Osteocyte (in vitro differentiated cells): Measurements from ENCODE around the gene CCDC59. TPM values are rescaled to one million over a fixed set of nuclear protein-coding genes. Genes with fewer than 3 reads are reported as not detected.
"Not testable (repeated sequence)": the region's sequence is repeated elsewhere in the genome, so short reads cannot be mapped to it uniquely, and the experiment has no call there.

Experiments
- DNase-seq: peaks from one replicate; pipeline ENCODE4 v3.0.0; 2021; ENCODE audit warnings: mixed read lengths; ENCODE audit not compliant: unreplicated experiment; ENCODE audit errors: extremely low spot score
- H3K27ac Mint-ChIP-seq: one replicate; pipeline ENCODE4 v1.8.0; 2021; ENCODE audit warnings: mild to moderate bottlenecking, mixed read lengths; ENCODE audit not compliant: unreplicated experiment
- H3K27me3 Mint-ChIP-seq: one replicate; pipeline ENCODE4 v1.8.0; 2021; ENCODE audit warnings: mixed read lengths; ENCODE audit not compliant: unreplicated experiment
- H3K36me3 Mint-ChIP-seq: one replicate; pipeline ENCODE4 v1.8.0; 2021; ENCODE audit warnings: mixed read lengths; ENCODE audit not compliant: unreplicated experiment
- H3K4me1 Mint-ChIP-seq: one replicate; pipeline ENCODE4 v1.8.0; 2021; ENCODE audit warnings: mixed read lengths; ENCODE audit not compliant: unreplicated experiment
- H3K4me3 Mint-ChIP-seq: one replicate; pipeline ENCODE4 v1.8.0; 2021; ENCODE audit warnings: mild to moderate bottlenecking, moderate library complexity, mixed read lengths; ENCODE audit not compliant: unreplicated experiment
- H3K9me3 Mint-ChIP-seq: one replicate; pipeline ENCODE4 v1.8.0; 2021; ENCODE audit warnings: mixed read lengths; ENCODE audit not compliant: unreplicated experiment
- total RNA-seq: library from RNA; stranded (reverse); gene quantifications from 2 replicates; pipeline ENCODE4 v1.2.1, GENCODE V29; 2021
- TF ChIP-seq, protein P1 (sequence below): fragments of 200-600 bp; sonication (generic); IDR thresholded peaks from 2 replicates; pipeline ENCODE4 v1.5.0; 2021; ENCODE audit warnings: antibody characterized with exemption, mild to moderate bottlenecking, moderate library complexity

Gene CCDC59
- total RNA-seq, 1 donor from 2014 or later, result 33.2 TPM

DNA sequence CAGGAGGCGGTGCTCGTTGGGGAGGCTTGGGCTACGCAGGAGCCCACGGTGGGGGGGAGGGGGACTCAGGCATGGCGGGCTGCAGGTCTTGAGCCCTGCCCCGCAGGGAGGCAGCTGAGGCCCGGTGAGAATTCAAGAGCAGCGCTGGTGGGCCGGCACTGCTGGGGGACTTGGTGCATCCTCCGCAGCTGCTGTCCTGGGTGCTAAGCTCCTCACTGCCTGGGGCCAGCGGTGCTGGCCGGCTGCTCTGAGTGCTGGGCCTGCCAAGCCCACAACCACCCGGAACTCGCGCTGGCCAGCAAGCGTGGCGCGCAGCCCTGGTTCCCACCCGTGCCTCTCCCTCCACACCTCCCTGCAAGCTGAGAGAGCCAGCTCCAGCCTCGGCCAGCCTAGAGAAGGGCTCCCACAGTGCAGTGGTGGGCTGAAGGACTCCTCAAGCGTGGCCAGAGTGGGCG is 3.3 kb upstream of the CCDC59 start:
- DNase-seq, result no peak
- Mint-ChIP-seq H3K27ac (no peak overlapping the region), H3K4me3 (no peak overlapping the region), H3K4me1 (peaks cover 28% of the 10 kb centered on the region), H3K36me3 (peaks cover 4% of the 10 kb centered on the region), H3K27me3 (no peaks in the 10 kb centered on the region), H3K9me3 (no peaks in the 10 kb centered on the region)
- TF ChIP-seq, protein P1, sequence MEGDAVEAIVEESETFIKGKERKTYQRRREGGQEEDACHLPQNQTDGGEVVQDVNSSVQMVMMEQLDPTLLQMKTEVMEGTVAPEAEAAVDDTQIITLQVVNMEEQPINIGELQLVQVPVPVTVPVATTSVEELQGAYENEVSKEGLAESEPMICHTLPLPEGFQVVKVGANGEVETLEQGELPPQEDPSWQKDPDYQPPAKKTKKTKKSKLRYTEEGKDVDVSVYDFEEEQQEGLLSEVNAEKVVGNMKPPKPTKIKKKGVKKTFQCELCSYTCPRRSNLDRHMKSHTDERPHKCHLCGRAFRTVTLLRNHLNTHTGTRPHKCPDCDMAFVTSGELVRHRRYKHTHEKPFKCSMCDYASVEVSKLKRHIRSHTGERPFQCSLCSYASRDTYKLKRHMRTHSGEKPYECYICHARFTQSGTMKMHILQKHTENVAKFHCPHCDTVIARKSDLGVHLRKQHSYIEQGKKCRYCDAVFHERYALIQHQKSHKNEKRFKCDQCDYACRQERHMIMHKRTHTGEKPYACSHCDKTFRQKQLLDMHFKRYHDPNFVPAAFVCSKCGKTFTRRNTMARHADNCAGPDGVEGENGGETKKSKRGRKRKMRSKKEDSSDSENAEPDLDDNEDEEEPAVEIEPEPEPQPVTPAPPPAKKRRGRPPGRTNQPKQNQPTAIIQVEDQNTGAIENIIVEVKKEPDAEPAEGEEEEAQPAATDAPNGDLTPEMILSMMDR, result no peak

GRCh38 chr12:82360834-82361233 is 2.6 kb upstream of the CCDC59 start:
- H3K27me3 Mint-ChIP-seq, H3K9me3 Mint-ChIP-seq, DNase-seq, H3K36me3 Mint-ChIP-seq, H3K27ac Mint-ChIP-seq, H3K4me3 Mint-ChIP-seq: not testable (repeated sequence)
- H3K4me1 Mint-ChIP-seq, result peaks cover 30% of the 10 kb centered on the region

DNA sequence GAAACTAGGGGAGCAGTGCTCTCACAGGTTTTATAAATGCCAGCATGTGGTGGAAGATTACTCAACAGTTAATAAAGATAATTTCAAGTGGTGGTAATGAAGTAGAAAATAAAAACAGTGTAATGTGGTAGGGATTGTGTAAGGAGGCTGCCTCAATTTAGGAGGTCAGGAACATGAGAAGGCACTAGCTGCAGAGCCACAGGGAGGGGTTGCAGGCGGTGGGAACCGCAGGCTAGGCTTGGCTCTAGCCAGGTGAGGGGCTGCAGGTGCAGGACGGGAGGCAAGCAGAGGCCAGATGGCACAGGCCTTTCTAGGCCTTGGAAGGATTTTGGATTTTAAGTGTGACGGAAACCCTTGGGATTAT is 910 bp upstream of the CCDC59 start:
- Mint-ChIP-seq H3K27ac (peak overlapping the region; percentile 99), H3K9me3 (no peaks in the 10 kb centered on the region)
- DNase-seq, result no peak

DNA sequence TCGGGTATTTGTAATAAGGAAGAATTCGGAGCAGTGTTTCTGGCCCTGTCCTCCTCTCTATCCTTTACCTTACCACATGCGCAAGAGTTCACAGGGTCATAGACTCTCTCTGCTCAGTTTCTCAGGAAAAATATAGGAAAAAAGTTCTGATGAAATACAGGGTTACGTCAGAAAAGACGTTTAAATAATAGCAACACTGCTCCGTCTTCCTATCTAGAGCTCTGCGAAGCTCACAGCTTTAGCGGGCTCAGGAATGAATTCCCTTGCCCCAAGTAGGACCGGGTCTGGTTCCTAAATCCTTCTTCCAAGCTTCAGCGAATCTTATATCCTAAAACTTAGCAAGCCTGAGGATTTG is 365 bp downstream of the CCDC59 start:
- Mint-ChIP-seq H3K27me3 (no peaks in the 10 kb centered on the region), H3K9me3 (no peaks in the 10 kb centered on the region), H3K4me3 (peak overlapping the region; percentile 99), H3K4me1 (peaks cover 30% of the 10 kb centered on the region), H3K36me3 (peaks cover 17% of the 10 kb centered on the region), H3K27ac (peak overlapping the region; percentile 99)
- TF ChIP-seq, protein P1, result no peak
- no peak for DNase-seq

More for the DNA sequence above, 910 bp upstream of the CCDC59 start:
- Mint-ChIP-seq H3K4me3 (peak overlapping the region; percentile 99), H3K4me1 (peaks cover 30% of the 10 kb centered on the region), H3K27me3 (no peaks in the 10 kb centered on the region), H3K36me3 (peaks cover 17% of the 10 kb centered on the region)
- TF ChIP-seq, protein P1, result no peak

DNA sequence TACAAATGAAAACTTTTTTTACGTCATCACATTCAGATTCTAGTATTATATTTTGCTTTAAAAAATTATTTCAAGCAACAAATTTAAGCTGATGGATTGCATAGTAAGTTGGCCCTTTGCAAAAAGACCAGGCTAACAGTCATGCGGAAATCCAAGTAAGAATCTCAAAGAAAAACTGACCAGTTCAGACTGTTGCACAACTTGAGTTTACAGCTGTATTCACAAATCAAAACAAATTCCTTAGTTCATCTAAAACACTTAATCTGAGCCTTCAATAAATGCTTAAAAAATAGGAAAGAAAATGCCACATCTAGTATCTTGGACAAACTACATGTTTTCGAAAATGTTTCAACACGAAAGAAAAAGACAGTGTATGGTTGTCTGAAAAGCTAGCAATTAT is 847 bp downstream of the CCDC59 start:
- H3K4me1 Mint-ChIP-seq, result peaks cover 30% of the 10 kb centered on the region
- peak overlapping the region; percentile 99 for H3K27ac Mint-ChIP-seq
- H3K27me3 Mint-ChIP-seq, result no peaks in the 10 kb centered on the region
- peaks cover 17% of the 10 kb centered on the region for H3K36me3 Mint-ChIP-seq
- DNase-seq, result no peak
- H3K4me3 Mint-ChIP-seq, result peak overlapping the region; percentile 99
- TF ChIP-seq, protein P1, result no peak
- no peaks in the 10 kb centered on the region for H3K9me3 Mint-ChIP-seq

DNA sequence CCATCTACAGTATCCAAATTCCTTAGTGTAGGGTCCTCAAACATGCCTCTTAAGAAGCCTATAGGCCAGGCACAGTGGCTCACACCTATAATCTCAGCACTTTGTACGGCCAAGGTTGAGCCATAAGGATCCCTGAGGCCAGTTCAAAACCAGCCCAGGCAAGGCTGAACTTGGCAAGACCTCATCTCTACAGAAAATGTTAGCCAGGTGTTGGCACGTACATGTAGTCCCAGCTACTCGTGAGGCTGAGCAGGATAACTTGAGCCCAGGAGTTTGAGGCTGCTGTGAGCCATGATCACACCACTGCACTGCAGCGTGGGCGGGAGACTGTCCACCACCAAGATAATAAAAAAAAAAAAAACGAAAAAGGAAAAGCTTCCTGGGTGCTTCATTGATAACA is 6.8 kb downstream of the CCDC59 start:
- TF ChIP-seq, protein P1, result no peak
- Mint-ChIP-seq H3K4me3 (no peak overlapping the region), H3K9me3 (no peaks in the 10 kb centered on the region), H3K36me3 (peaks cover 18% of the 10 kb centered on the region), H3K27me3 (no peaks in the 10 kb centered on the region), H3K4me1 (peaks cover 8% of the 10 kb centered on the region), H3K27ac (no peak overlapping the region)
- no peak for DNase-seq
